Suppressor macrophage (primary cell): ENCODE data around the gene DYNLRB1.
A peak's percentile ranks its signal among the peaks of the same experiment; 100 is the strongest.

ENCODE experiments used
- DNase-seq, 4 experiments: peaks; one replicate each; pipeline ENCODE4 v3.0.0-alpha.2; 2020 to 2022

The DYNLRB1 gene

DNA sequence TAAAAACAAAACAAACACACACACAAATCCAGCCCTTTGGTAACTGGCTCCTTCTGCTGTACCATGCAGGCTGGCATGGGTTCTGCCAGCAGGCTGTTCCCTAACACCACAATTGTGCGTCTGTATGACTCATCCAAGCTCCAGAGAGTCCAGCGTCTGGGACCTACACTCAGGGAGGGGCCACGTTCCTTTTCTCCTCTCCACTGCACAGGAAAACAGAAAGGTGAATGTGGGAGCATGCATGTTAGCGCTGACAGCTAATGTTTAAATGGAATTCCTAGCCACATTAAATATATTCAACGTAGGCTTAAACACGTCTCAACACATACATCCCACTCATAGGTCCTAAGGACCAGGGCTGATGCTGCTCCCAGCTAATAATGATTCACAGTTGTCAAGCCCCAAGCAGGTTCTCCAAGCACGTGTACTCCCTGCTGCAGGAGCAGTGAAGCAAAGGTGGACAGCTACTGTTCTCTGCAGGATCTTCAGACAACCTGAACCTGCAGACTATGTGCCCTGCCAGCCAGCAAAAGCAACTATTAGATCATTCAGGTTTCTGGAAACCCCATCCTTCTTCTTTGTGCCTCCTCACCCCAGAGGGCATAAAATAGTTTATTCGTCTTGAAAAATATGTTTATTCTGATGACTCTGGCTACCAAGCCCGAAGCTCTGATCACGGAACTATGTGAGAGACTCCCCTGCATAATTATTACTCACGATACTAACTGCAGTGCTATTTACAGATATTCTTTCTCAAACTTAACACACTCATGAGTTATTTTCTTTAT is 63.2 kb downstream of the DYNLRB1 start:
- peak in 3 of 4 experiments; percentile 22 to 34 (median 32) for DNase-seq

DNA sequence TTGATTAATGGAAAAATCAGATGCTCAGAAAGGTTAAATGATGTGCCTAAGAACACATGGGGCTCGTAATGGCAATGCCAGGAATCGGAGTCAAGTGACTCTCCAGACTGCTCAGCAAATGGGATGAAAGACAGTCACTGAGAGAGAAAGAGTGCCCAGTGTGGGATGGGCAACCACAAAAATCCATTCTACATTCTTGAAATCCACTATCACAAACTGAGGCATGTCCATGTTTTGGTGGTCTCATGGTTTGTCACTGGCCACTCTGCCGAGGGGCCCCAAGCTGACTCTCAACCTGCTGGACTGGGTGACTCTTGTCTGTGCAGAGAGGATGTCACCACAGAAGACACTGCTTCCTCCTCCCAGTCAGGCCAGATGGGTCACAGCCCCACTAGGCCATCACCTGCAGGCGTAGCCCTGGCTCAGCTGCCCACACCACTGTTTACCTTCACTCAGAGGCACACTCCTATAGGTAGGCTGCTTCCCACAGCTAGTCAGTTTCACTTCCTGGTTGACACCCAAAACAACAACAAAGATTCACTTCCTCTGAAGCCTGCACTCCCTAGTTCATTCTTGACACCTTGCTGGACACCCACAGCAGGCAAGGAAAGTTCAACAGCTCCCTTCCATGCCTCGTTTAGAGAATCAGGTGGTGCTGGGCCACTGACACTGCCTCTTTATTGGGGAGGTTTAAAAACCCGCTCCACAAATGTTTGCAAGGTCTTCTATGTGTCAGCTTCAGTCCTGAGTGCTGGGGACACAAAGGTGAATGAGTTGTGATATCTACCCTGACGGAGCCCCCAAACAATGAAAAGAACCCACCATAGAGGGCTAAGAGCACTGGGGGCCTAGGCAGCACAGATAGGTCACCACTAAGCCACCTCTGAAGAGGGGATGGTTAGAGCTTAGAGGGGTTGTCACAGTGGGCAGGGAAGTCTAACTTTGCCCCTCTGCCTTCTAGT is 64.0 kb downstream of the DYNLRB1 start:
- DNase-seq: peak in 2 of 4 experiments; percentile 5 to 20

DNA sequence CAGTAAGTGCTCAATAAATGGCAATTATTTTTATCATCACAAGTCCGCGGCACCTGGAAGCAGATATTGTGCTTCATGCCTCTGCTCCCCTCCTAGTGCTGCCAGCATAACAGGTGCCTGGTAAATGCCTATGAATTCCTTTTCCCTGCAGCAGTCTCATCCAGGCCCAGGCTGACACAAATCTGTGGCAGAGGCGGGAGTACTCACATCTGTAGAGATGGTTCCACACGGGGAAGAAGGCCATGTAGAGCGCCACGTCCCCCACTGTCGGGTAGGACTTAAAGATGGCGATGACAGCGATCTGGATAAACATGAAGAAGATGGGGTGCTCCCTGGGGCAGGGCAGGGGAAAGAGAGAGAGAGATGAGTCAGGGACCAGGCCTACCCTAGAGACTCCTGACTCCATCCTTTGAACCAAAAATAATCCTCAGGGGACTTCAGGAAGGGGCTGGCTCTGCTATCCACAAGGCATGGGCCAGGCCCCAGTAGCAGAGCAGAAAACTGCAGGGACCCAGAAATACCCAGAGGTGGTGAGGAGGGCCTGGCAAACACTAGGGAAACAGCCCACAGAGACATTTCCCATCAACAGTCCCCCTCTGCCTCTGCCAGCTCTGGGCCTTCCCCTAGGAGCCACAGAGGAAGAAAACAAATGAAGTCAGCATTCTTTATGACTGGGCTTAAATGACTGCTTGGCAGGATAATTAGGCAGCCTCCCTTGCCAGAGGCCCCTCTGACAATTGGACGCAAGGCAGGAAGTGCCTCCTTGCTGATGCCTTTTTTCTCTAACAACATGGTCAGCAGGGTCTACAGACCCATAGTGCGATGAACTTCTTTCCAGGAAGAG is 65.3 kb downstream of the DYNLRB1 start:
- peak in 1 of 4 experiments; percentile 16 for DNase-seq

DNA sequence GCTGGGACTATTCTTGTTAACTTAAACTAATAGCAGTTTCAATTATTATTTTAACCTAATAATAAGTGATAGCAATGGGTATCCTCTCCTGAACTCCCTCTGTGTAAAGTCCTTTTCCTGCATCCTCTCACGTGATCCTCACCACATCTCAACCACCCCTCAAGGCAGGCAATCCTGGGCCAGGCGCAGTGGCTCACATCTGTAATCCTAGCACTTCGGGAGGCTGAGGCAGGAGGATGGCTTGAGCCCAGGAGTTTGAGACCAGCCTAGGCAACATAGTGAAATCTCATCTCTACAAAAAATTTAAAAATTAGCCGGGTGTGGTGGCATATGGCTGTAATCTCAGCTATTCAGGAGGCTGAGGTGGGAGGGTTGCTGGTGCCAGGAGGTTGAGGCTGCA is 66.0 kb downstream of the DYNLRB1 start:
- DNase-seq: no peak

DNA sequence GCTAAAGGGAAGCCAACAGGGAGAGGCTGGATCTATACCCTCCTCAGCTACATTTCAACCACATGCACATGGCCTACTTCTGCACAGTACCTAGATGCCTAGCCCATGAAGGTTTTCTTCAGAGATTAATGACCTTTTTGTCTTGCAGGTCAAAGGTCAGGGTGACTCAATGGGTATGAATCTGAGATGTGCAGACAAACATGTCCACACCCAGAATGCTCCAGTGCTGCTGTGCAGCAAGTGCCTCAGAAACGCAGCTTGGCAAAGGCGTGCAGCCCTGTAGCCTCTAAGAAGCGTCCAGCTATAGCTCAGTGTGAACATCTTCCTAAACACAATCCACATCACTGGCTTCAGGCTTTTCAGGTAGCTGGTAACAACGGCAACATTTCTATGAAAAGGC is 66.7 kb downstream of the DYNLRB1 start:
- DNase-seq: no peak

DNA sequence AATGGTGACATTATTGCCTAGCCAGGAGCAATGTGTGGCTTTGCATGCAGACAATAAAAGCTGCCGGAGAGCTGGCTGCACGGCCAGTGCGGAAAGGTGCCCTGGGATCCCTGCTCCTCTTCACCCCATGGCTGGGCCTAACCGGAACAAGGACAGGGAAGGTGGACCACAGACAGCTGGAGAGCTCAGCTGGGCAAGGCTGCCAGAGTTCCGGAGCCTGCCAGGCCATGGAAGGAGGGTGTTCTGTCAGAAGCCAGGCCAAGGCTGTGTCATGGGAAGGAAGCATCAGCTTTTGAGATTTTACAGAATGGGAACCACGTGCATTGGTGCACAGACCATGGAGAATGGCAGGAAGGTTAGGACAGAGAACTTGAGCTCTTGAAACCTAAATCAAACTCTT is 67.3 kb downstream of the DYNLRB1 start:
- DNase-seq: no peak

DNA sequence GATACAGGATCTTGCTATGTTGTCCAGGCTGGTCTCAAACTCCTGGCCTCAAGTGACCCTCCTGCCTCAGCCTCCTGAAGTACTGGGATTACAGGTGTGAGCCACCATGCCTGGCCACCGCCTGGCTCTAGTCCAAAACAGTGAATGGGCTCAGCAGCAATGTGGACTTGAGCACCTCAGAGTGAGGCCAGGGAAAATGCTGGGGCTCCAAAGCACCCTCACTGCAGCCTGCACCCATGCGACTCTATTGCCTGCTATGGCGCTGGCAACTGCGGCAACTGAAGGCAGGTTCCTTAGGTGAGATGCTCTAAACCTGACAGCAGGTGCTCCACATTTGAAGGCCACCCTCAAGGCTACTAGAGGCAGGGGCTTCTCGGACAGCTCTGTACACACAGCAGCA is 68.8 kb downstream of the DYNLRB1 start:
- no peak for DNase-seq

DNA sequence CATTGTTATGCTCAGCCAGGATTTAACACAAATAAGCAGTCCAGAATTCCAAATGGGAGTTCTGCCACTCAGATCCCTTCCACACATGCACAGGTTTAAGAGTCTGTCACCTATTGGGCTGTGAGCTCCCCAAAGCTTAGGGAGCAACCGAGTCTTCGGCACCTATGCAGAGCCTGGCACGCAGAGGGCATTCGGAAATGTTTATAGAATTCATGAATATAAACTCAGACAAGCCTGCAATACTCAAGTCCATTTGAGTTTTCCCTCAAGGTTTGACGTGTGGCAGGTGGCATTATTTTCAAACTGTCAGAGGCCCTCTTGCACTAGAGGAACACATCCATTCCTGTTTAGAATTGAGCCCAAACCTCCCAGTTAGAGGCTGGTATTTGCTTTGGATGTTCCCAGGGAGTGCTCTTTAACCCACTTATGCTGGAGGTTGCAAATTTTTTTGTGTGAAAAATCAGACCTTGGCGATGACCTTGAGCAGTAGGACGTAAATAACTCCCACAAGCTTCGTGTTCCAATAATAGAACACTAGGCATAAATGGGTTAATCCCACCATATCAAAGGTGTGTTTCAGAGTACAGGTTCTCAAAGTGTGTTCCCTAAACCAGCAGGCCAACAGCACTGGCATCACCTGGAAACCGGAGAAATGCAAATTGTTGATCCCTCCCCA is 70.4 kb downstream of the DYNLRB1 start:
- DNase-seq: no peak
